ENCODE results near the gene DPYSL5.

DNA sequence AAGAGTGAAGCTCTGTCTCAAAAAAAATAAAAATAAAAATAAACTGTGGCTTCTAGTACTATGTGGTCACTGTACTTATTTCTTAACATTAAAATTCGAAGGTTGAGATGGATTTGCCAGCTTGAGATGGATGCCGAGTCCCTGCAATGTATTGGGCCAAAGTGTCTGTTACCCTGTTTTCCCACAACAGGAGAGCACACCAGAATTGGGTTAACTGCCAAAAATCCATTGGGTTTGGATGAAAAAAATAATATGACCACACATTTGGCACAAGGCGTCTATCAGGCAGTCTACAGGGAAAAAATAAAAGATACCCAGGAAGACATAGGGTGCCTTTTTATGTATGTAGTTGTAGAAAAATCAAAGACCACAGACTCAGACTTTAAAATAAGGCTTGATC, 103.3 kb downstream of the DPYSL5 start:
- TF ChIP-seq ZNF384 (IDR thresholded peaks at IDR 0.05) (no peak), SUZ12 (IDR thresholded peaks at IDR 0.05) (no peak), FOXK2 (IDR thresholded peaks at IDR 0.05) (no peak), HDGF (IDR thresholded peaks at IDR 0.05; ENCODE audit: borderline replicate concordance) (no peak), FOXA1 (IDR thresholded peaks at IDR 0.05) (no peak), ARNT (IDR thresholded peaks at IDR 0.05) (no peak), TARDBP (IDR thresholded peaks at IDR 0.05) (no peak), CTBP1 (IDR thresholded peaks at IDR 0.05; ENCODE audit: borderline replicate concordance) (no peak), BHLHE40 (IDR thresholded peaks at IDR 0.05; ENCODE audit: borderline replicate concordance) (no peak), NFRKB (IDR thresholded peaks at IDR 0.05) (no peak)

Measured in HEK293T (cell line).